Activated effector memory CD4-positive, alpha-beta T cell treated with Interleukin-2 at 50 U/mL for 16 hours (primary cell): ENCODE results near the gene KLHL29.

ENCODE experiments used
- DNase-seq: peaks from one replicate; pipeline ENCODE4 v3.0.0-alpha.2; 2020

The KLHL29 gene

DNA sequence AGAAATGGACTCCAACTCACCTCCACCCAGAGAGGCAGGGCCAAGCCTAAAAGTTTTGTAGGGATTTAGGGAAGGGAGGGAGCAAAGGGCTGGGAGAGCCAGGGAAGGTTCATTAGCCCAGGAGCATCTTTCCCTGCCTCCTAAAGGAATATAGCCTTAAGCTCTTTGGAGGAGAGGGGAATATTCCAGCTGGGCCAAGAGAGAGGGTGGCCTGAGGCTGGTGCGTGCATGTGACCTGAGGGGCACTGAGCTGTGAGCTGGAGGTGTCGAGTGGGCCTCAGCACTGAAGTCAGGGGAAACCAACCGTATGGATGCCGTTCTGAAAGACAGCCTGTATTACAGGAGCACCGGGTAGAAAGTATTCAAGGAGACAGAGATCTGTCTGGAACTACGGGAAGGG, 112.6 kb downstream of the KLHL29 start:
- no peak for DNase-seq

- no peak for DNase-seq
Measured at GRCh38 chr2:23498943-23499342, 114.0 kb downstream of the KLHL29 start.

DNA sequence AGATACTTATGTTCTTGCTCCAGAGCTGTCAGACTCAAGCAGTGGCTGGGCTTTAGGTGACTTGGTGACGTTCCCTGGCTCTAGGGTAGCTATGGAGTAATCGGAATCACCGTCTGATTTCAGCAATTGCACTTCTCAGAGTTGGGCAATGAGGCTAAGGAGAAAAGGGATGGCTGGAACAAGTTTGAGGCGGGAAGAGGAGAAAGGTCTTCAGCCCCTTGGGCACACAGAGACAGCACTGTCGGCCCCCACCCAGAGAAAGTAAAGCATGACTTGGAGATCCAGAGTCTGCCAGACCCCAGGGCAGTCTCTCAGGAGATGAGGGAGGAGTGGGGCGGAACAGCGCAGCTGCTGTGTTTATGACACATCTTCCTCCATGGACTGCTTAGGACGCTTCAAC, 114.5 kb downstream of the KLHL29 start:
- DNase-seq, result no peak

- DNase-seq, result no peak
Measured at GRCh38 chr2:23500836-23501235, 115.9 kb downstream of the KLHL29 start.

GRCh38 chr2:23502096-23502495, 117.1 kb downstream of the KLHL29 start:
- no peak for DNase-seq

- DNase-seq, result no peak
Measured at GRCh38 chr2:23503097-23503496, 118.1 kb downstream of the KLHL29 start.

- no peak for DNase-seq
Measured at GRCh38 chr2:23503682-23504081, 118.7 kb downstream of the KLHL29 start.

DNA sequence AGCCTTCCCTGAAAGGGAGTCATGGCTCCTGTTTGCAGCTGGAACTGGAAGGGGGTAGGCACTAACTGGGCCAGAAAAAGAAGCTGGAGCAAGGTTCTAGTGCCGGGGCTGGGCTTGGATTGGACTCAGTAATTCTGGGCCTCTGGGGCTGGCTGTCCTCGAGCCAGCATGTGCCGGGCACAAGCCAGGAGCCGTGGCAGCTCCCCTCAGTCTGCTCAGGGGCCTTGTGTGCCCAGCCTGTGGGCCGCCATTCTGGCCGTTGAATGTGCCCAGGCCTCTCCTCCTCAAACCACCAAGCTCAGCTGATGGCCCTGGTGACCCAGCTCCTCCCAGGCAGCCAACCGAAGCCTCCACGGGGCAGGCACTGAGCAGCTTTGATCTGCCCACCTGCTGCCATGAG, 119.6 kb downstream of the KLHL29 start:
- DNase-seq, result no peak

- no peak for DNase-seq
Measured at GRCh38 chr2:23505218-23505983, 120.4 kb downstream of the KLHL29 start.

DNA sequence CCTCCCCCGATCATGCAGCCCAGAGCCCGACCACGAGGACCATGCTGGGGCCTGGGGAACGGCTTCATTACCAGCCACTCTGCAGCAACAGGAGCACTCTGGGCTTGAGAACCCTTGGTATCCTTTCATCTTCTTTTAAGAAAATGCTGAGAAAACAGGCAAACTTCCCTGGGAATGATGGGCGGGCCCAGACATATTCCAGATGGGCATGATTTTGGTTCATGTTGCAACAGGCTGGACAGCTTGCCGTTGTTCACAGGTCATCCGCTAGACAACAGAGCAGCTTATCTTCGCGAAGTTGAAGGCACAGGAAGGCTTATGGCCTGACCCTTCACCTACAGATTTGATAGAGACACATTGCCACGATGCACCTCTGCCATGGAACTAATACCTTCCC, 121.0 kb downstream of the KLHL29 start:
- no peak for DNase-seq

DNA sequence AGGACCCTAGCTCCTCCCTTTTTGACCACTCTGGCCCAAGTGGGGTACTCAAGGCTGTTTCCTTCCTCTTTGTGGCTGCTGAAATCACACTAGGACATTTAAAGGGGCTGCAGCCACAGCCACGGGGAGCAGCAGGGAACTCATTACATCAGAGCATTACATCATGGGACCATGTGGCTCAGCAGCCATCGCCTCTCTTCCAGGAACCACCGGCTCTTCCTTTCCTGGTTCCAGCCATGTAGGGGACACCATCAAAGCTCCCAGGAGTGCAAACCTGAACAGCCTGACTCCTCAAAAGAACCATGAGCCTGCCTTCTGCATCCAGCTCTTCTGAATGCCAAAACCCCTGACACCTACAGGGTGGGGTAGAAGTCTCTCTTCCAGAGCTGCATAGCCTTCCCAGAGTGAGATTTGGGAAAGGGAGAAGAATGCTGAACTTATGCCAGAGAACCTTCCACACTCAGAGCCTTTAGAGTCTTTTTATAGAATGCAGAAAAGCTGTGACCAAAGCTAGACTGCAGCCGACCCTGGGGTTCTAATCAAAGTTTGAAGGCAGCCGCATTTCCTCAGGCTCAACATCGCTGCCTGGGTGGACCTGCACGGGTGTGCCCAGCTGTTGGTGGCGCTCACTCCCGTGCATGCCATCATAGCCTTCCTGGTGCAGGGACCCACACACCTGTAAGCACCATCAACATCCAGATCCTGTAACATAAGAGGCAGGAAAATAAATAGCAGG, 121.7 kb downstream of the KLHL29 start:
- DNase-seq, result no peak

DNA sequence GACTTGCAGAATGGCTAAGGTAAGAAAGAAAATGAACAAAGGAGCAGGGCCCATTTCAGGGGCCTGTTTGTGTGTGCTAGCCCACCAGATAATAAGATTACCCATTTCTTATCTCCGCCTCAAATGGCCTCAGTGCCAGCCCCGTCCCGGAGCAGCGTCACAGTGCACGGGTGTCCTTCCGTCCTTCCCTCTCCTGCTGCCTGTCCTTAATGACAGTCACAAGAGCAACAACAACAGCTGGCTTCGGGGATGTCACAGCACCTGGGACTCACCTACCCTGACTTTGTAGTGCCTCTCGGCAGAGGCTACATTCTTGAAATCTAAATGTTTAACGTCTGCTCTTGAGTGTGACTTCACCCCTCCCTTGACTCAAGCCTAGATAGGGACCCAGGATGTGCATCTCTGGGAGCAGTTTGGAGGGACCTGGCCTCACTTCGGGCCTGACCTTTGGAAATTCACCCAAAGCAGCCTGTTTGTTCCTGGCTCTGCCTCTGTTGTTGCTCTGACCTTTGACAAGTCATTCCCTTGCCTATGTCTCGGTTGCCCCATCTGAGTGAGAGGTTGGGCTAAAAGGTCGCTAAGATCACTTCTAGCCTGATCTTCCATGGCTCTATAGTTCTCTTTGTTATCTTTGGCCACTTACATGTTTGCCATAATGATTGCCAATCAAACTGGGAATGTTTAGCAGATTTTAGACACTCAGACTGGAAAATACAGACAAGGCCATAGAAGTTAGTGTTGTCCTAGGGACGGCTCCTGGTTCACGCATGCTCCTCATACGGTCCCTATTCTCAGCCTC, 122.5 kb downstream of the KLHL29 start:
- DNase-seq, result no peak

- no peak for DNase-seq
Measured at GRCh38 chr2:23508066-23508390, 123.0 kb downstream of the KLHL29 start.

- no peak for DNase-seq
Measured at GRCh38 chr2:23509103-23509502, 124.1 kb downstream of the KLHL29 start.

DNA sequence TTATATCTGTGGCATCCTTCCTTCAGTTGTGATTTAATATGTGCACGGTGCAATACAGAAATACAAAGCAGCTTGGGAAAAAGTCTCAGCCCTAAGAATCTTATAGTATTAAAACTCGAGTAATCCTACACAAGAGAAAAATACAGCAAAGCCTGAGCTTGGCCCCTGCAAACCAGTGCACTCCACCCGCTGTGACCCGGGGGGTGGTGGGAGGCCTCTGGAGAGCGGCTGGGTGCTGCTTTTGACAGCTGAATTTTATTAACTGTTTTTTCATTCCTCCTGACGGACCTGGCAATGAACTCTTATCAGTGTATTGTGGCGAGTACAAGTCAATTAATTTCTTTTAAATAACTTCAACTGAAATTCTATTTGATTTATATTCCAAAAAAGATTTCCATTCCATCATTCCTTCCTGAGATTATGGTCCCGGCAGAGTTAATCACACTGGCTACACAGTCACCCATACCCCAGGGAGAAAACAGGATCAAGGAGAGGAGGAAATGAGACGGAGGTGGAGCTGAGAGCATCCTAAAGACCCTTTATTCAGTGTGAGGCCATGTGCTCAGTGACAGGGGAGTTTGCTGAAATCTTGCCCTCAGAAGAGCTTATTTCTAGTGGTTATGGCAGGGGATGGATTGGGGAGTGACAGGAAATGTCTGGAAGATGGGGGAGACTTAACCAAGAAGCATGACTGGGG, 124.8 kb downstream of the KLHL29 start:
- no peak for DNase-seq

DNA sequence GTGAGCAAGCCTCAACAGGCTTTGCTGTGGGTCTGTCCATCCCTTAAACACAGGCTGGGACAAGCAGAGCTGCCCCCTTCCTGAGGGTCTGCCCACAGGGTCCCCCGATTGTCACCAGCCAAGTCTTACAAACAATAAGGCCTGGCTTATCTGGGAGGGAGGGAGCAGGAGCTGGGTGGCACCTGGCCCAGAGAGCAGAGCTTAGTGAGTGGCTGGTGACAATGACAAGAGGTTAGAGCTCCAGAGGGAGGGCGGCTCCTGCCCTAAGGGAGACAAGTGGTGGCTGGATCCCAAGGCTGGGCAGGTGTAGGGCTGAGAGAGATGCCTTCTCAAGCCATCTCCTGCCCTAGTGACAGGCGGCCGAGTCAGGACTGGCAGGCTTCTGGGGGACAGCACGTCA, 125.5 kb downstream of the KLHL29 start:
- DNase-seq, result no peak

- DNase-seq, result no peak
Measured at GRCh38 chr2:23512778-23513177, 127.8 kb downstream of the KLHL29 start.

DNA sequence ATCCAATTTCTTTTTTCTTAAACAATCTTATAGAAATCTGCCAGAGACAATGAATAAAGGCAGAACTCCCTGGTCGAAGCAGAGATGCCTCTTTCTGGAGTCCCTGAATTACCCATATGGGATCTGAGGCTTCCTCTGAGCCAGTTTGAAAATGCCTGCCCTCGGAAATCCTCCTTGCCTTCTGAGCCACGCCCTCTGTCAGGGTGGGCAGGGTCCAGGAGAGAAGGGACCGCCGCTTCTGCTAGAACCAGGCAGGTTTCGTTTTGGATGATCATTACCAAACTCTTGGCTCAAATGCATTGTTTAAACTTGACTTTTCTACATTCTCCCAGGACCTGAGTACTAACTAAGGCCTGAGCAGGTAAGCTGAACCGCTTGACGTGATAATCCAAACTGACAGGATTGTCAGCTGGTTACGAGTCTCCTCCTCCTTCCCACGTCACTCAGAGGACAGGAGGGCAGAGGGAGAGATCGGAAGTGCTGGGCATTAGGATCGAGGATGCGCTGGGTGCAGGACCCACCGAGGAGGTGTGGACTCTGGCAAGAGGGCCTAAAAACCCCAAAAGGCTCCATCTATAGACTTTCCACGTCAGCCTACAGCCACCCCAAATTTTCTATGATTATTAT, 128.4 kb downstream of the KLHL29 start:
- DNase-seq, result no peak

DNA sequence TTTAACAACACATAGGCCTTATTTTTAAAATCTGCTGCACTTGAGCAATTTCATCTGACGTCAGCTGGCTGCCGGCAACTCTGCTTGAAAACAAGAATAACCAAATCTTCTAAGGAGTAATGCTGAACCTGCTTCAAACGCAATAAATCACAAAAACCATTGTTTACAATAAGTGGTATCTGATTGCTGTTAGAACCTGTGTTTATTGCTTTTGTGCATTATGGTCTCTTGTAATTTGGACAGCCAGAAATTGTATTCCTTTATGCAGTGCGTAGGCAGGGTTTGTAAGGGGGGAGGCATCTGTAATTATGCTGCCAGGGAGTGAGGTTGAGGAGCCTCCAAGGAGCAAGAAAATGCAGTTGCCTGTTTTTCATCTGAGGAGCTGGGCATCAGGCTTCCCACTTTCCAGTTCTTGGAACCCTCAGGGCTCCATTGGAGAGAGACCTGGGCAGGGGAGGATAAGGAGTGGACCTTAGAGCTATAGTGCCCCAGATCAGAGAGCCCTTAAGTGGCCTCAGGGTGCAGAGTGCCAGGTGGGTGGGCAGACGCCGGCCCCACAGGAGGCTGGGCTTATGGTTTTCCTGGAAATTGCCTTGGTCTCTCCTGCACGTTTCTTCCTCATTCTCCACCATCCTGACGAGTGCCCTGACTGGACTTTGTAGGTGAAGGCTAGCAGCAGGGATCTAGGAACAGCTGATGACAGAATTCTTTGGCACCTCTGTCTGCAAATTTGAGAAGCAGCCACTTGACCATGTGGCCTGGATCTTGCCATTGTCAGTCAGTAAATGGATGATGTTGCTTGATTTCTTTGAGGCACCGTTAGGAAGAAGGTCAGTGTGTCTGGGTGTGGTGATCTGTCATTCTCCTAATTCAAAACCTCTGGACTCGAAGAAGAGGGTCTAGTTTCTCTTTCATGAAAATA, 129.2 kb downstream of the KLHL29 start:
- DNase-seq, result no peak

DNA sequence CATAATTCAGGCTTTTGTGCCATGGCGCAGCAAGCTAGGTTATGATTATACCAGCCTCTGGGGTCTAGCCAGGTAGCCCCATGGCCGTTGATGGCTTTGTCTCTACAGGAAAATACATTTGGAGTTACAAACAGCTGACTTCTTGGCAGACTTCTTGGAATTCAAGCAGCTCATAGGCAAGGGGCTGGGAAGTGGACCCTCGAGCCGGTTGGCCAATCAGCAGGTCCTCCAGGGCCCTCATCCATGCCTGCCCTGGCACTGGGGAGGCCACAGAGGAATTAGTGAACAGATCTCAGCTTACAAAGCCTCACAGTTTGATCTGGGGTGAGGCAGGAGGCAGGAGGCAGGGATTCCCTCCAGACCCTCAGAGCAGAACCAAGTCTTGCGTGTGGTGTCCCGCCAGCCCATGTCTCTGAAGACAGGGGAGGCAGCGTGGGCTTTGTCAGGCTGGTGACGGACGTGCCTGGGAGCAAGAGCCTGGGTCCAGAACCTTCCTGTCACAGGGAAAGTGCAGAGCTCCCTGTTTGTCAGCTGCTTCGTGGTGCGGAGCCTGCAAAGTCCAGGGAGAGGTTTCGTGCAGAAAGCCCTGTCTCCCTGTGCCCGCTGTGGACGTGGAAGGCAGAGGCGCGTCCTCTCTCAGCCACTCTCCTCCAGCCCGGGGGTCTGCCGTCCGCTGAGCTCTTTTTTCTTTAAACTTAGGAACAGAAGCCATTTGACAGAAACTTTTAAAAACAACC, 131.7 kb downstream of the KLHL29 start:
- no peak for DNase-seq
